Suprapubic skin (tissue), 2 donors: ENCODE data around the gene ANP32E.
"Not testable (repeated sequence)": the region's sequence is repeated elsewhere in the genome, so short reads cannot be mapped to it uniquely, and the experiment has no call there.

ENCODE experiments used
- EP300 ChIP-seq: sonication (generic); formaldehyde crosslinking; IDR thresholded peaks from one replicate; pipeline ENCODE4 v1.6.1; 2017; ENCODE audit warnings: antibody characterized with exemption
- POLR2A ChIP-seq, 2 donors: fragments of 450-650 bp; IDR thresholded peaks; one replicate each; pipeline ENCODE4 v1.6.1; 2017; ENCODE audit warnings: antibody characterized with exemption in 2 of 2, mild to moderate bottlenecking in 2 of 2, moderate library complexity in 2 of 2

GRCh38 chr1:150186438-150186788 is 49.5 kb downstream of the ANP32E start:
- not testable (repeated sequence) for TF ChIP-seq EP300; POLR2A (IDR thresholded peaks at IDR 0.05)
